Keratinocyte (primary cell): ENCODE measurements around the gene ARID5B. TPM values are rescaled to one million over a fixed set of nuclear protein-coding genes. Genes with fewer than 3 reads are reported as not detected.
A peak's percentile ranks its signal among the peaks of the same experiment; 100 is the strongest.

Experiments
- DNase-seq: peaks from one replicate; pipeline ENCODE4 v3.0.0-alpha.2; 2011; ENCODE audit warnings: low read depth, missing footprints, low spot score
- FAIRE-seq: peaks from 2 replicates; lab custom pipeline; 2011; peaks lifted over from hg19 to GRCh38; lab: Jason Lieb, UNC
- H2AFZ ChIP-seq: 2 replicates; pipeline ENCODE4 v1.6.0; 2012; ENCODE audit warnings: low read length, control low read depth, inconsistent platforms; ENCODE audit not compliant: control insufficient read depth
- H3K27ac ChIP-seq: 2 replicates; pipeline ENCODE4 v1.5.1; 2011; ENCODE audit warnings: low read length; ENCODE audit not compliant: control insufficient read depth, insufficient read depth
- H3K27me3 ChIP-seq: 3 replicates; pipeline ENCODE4 v1.6.0; 2011; ENCODE audit warnings: low read length; ENCODE audit not compliant: control insufficient read depth, insufficient read depth; ENCODE audit errors: extremely low read depth
- H3K36me3 ChIP-seq, 2 experiments: 2 replicates in 1 of 2; 3 replicates in 1 of 2; pipeline ENCODE4 v1.5.1; 2011; ENCODE audit warnings: low read length in 2 of 2, mild to moderate bottlenecking in 1 of 2; ENCODE audit not compliant: control insufficient read depth in 2 of 2, insufficient read depth in 2 of 2; ENCODE audit errors: extremely low read depth in 1 of 2
- H3K4me1 ChIP-seq: 3 replicates; pipeline ENCODE4 v1.5.1; 2011; ENCODE audit warnings: low read length; ENCODE audit not compliant: control insufficient read depth, insufficient read depth; ENCODE audit errors: extremely low read depth
- H3K4me2 ChIP-seq: 3 replicates; pipeline ENCODE4 v1.6.0; 2011; ENCODE audit warnings: low read depth, low read length; ENCODE audit not compliant: control insufficient read depth, insufficient read depth; ENCODE audit errors: extremely low read depth
- H3K4me3 ChIP-seq, 3 experiments: fragments of 200-600 bp in 1 of 3; sonication (generic) in 1 of 3; 2 replicates in 2 of 3; 3 replicates in 1 of 3; pipeline ENCODE4 v1.5.1; 2011 to 2016; ENCODE audit warnings: low read length in 3 of 3, mild to moderate bottlenecking in 3 of 3, control low read depth in 2 of 3, inconsistent platforms in 1 of 3, low read depth in 1 of 3, mixed read lengths in 1 of 3, mixed run types in 1 of 3, moderate library complexity in 1 of 3; ENCODE audit not compliant: control insufficient read depth in 2 of 3, insufficient read depth in 2 of 3; ENCODE audit errors: extremely low read depth in 1 of 3
- H3K79me2 ChIP-seq: 2 replicates; pipeline ENCODE4 v1.6.0; 2012; ENCODE audit warnings: low read length; ENCODE audit not compliant: control insufficient read depth, insufficient read depth
- H3K9ac ChIP-seq: 3 replicates; pipeline ENCODE4 v1.6.0; 2011; ENCODE audit warnings: low read length; ENCODE audit not compliant: control insufficient read depth, insufficient read depth; ENCODE audit errors: extremely low read depth
- H3K9me1 ChIP-seq: 3 replicates; pipeline ENCODE4 v1.6.0; 2011; ENCODE audit warnings: low read length; ENCODE audit not compliant: control insufficient read depth, insufficient read depth; ENCODE audit errors: extremely low read depth
- H3K9me3 ChIP-seq: 2 replicates; pipeline ENCODE4 v1.5.1; 2012; ENCODE audit warnings: low read depth, low read length; ENCODE audit not compliant: control insufficient read depth
- H4K20me1 ChIP-seq: 3 replicates; pipeline ENCODE4 v1.6.0; 2011; ENCODE audit warnings: low read length; ENCODE audit not compliant: control insufficient read depth, insufficient read depth; ENCODE audit errors: extremely low read depth
- EZH2 ChIP-seq: IDR thresholded peaks from one replicate; pipeline ENCODE4 v1.6.1; 2012; ENCODE audit warnings: inconsistent platforms, mild to moderate bottlenecking, low read length, moderate library complexity
- dilution Hi-C: fragments of 300-500 bp; cut with MboI; formaldehyde crosslinking; loops from one replicate; pipeline ENCODE4 v1.7.0; 2020; ENCODE audit warnings: low sequenced_read_pairs; ENCODE audit not compliant: extremely low pct_ligation_motif_present
- polyA plus RNA-seq, 5 experiments: library from polyadenylated mRNA; depleted of rRNA in 3 of 5; stranded (reverse) in 3 of 5; stranded (forward) in 1 of 5; unstranded in 1 of 5; fragments of >200 nt; gene quantifications; 1 replicate in 1 of 5; 2 replicates in 3 of 5; 3 replicates in 1 of 5; pipeline versions ENCODE4 v1.2.1 to v1.2.3, GENCODE V29; 2011 to 2012; ENCODE audit warnings: missing spikeins in 2 of 5, low read depth in 1 of 5, low replicate concordance in 1 of 5
- TF ChIP-seq, protein P1 (sequence below), 3 experiments: IDR thresholded peaks in 1 of 3; conservative IDR thresholded peaks in 1 of 3; optimal IDR thresholded peaks in 1 of 3; 2 replicates in 2 of 3; 3 replicates in 1 of 3; pipeline versions ENCODE3 to v1.5.1; 2011; ENCODE audit warnings: low read length in 3 of 3, mild to moderate bottlenecking in 3 of 3, moderate library complexity in 2 of 3, control low read depth in 1 of 3, inconsistent platforms in 1 of 3; ENCODE audit not compliant: insufficient read depth in 2 of 3; ENCODE audit errors: extremely low read depth in 1 of 3

ARID5B gene
- polyA plus RNA-seq, 1 donor (not counting 4 experiments of a cell fraction or from before 2014, with no cell fraction given): 7.0 TPM

GRCh38 chr10:62017491-62017870 is 116.0 kb downstream of the ARID5B start:
- Histone ChIP-seq H3K9ac (no peak overlapping the region), H3K27ac (no peak overlapping the region), H3K4me3 (no peak overlapping the region), H3K36me3 (no peaks in the 10 kb centered on the region), H3K4me2 (no peak overlapping the region), H3K9me1 (no peaks in the 10 kb centered on the region), H3K4me1 (peaks cover 31% of the 10 kb centered on the region), H3K27me3 (no peaks in the 10 kb centered on the region), H3K9me3 (no peaks in the 10 kb centered on the region), H3K79me2 (peaks cover 23% of the 10 kb centered on the region), H4K20me1 (no peaks in the 10 kb centered on the region), H2AFZ (no peak overlapping the region)
- TF ChIP-seq, protein P1, sequence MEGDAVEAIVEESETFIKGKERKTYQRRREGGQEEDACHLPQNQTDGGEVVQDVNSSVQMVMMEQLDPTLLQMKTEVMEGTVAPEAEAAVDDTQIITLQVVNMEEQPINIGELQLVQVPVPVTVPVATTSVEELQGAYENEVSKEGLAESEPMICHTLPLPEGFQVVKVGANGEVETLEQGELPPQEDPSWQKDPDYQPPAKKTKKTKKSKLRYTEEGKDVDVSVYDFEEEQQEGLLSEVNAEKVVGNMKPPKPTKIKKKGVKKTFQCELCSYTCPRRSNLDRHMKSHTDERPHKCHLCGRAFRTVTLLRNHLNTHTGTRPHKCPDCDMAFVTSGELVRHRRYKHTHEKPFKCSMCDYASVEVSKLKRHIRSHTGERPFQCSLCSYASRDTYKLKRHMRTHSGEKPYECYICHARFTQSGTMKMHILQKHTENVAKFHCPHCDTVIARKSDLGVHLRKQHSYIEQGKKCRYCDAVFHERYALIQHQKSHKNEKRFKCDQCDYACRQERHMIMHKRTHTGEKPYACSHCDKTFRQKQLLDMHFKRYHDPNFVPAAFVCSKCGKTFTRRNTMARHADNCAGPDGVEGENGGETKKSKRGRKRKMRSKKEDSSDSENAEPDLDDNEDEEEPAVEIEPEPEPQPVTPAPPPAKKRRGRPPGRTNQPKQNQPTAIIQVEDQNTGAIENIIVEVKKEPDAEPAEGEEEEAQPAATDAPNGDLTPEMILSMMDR (optimal IDR thresholded peaks at IDR 0.05 in 1 of 3, IDR thresholded peaks at IDR 0.05 in 1 of 3, conservative IDR thresholded peaks at IDR 0.05 in 1 of 3; ENCODE audit: extremely low read depth in 1 of 3, insufficient read depth in 2 of 3, low read length in 3 of 3): no peak
- no peak for TF ChIP-seq EZH2
- dilution Hi-C loops: no loop called here
- DNase-seq (no peak), FAIRE-seq (no peak)

DNA sequence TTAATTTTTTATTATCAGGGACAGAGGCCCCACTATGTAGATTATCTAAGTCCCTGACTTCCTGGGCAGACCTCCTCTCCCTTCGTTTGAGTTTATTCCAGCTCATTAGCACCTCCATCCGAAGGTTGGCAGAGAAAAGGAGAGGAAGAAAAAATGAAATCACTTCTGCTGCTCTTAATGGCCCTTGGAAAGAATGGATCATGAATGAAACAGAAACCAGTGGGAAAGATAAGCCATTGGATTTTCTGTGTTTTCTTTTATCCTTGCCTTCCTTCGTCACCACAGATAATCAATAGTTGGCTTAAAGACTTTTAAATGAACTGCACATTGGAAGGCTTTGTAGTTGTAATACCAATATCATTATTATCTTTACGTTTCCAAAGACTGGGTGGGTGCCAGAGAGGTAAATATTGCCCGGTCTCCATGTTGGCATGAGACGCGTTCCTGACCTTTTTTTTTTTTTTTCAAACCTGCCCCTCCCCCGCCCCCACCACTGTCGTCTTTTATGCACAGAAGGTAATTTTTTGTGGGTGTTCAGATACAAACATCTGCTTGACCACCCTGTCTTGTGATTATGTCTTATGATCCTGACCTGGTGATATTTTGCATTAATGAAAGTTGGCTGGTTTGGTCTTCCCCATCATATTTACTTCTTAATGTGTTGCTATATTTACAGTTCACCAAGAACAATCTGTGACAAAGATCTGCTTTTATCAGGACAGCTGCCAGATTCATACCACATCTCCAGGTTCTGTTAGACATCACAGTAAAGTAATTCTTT is 116.8 kb downstream of the ARID5B start:
- Histone ChIP-seq H3K79me2 (peaks cover 25% of the 10 kb centered on the region), H3K36me3 (no peaks in the 10 kb centered on the region), H2AFZ (peak overlapping the region; percentile 54), H4K20me1 (no peaks in the 10 kb centered on the region), H3K4me3 (peak overlapping the region in 1 of 3 experiments; percentile 70), H3K9me3 (peaks cover 5% of the 10 kb centered on the region), H3K9me1 (no peaks in the 10 kb centered on the region), H3K27ac (peak overlapping the region; percentile 97), H3K4me1 (peaks cover 31% of the 10 kb centered on the region), H3K27me3 (no peaks in the 10 kb centered on the region), H3K4me2 (peak overlapping the region; percentile 94), H3K9ac (peak overlapping the region; percentile 77)
- DNase-seq: no peak
- FAIRE-seq: no peak
- dilution Hi-C loops: no loop called here
- TF ChIP-seq EZH2: no peak
- TF ChIP-seq, protein P1 (optimal IDR thresholded peaks at IDR 0.05 in 1 of 3, IDR thresholded peaks at IDR 0.05 in 1 of 3, conservative IDR thresholded peaks at IDR 0.05 in 1 of 3; ENCODE audit: extremely low read depth in 1 of 3, insufficient read depth in 2 of 3, low read length in 3 of 3): no peak
